ENCODE results near the gene ZBTB24. TPM values are rescaled to one million over a fixed set of nuclear protein-coding genes. Genes with fewer than 3 reads are reported as not detected.

Gene ZBTB24
- total RNA-seq, 2 experiments from 2014 or later, result 15.3 to 17.0 TPM

GRCh38 chr6:109498936-109499335, 15.9 kb upstream of the ZBTB24 start:
- Histone ChIP-seq H2AFZ (ENCODE audit: low read length) (no peak overlapping the region), H3K4me1 (ENCODE audit: insufficient read depth, low read length, poor library complexity, severe bottlenecking) (no peaks in the 10 kb centered on the region), H3K9me2 (ENCODE audit: insufficient read depth, low read length) (no peaks in the 10 kb centered on the region), H3K36me3 (ENCODE audit: insufficient read depth, low read length) (no peaks in the 10 kb centered on the region), H3K4me2 (ENCODE audit: low read length) (no peak overlapping the region), H3K79me2 (ENCODE audit: insufficient read depth, low read depth, low read length) (no peaks in the 10 kb centered on the region), H3K9me3 (ENCODE audit: low read length) (no peaks in the 10 kb centered on the region), H3K4me3 (ENCODE audit: low read depth, low read length, poor library complexity, severe bottlenecking) (no peak overlapping the region), H4K20me1 (ENCODE audit: insufficient read depth, low read length) (no peaks in the 10 kb centered on the region), H3K27ac (ENCODE audit: low read depth, low read length, poor library complexity, severe bottlenecking) (no peak overlapping the region)
- intact Hi-C loops (cut with micrococcal nuclease; ENCODE audit: unreplicated experiment), result no loop called here
- ChIA-PET CTCF (ENCODE audit: unreplicated experiment) (no interaction called here), POLR2A (interaction anchor here (0.5 kb wide), 1 partner anchor 1479 kb away, joined by 3 read pairs; no protein-coding TSS in a partner anchor)
- no peak for DNase-seq (ENCODE audit: low spot score)
- TF ChIP-seq EZH2phosphoT487 (IDR thresholded peaks at IDR 0.05; ENCODE audit: borderline replicate concordance, low read depth, low read length) (no peak), CTCF (conservative IDR thresholded peaks at IDR 0.05; ENCODE audit: low read length) (no peak)
- BruUV-seq (replicated peaks), result no TSS peak

GRCh38 chr6:109498052-109498451, 15.0 kb upstream of the ZBTB24 start:
- Histone ChIP-seq H3K9me3 (ENCODE audit: low read length) (no peaks in the 10 kb centered on the region), H3K4me3 (ENCODE audit: low read depth, low read length, poor library complexity, severe bottlenecking) (no peak overlapping the region), H3K79me2 (ENCODE audit: insufficient read depth, low read depth, low read length) (no peaks in the 10 kb centered on the region), H3K4me2 (ENCODE audit: low read length) (no peak overlapping the region), H2AFZ (ENCODE audit: low read length) (no peak overlapping the region), H4K20me1 (ENCODE audit: insufficient read depth, low read length) (no peaks in the 10 kb centered on the region), H3K4me1 (ENCODE audit: insufficient read depth, low read length, poor library complexity, severe bottlenecking) (no peaks in the 10 kb centered on the region), H3K9me2 (ENCODE audit: insufficient read depth, low read length) (no peaks in the 10 kb centered on the region), H3K27ac (ENCODE audit: low read depth, low read length, poor library complexity, severe bottlenecking) (no peak overlapping the region), H3K36me3 (ENCODE audit: insufficient read depth, low read length) (no peaks in the 10 kb centered on the region)
- no peak for DNase-seq (ENCODE audit: low spot score)
- ChIA-PET CTCF (ENCODE audit: unreplicated experiment) (no interaction called here), POLR2A (no interaction called here)
- intact Hi-C loops (cut with micrococcal nuclease; ENCODE audit: unreplicated experiment), result no loop called here
- no TSS peak for BruUV-seq (replicated peaks)
- TF ChIP-seq EZH2phosphoT487 (IDR thresholded peaks at IDR 0.05; ENCODE audit: borderline replicate concordance, low read depth, low read length) (no peak), CTCF (conservative IDR thresholded peaks at IDR 0.05; ENCODE audit: low read length) (no peak)

GRCh38 chr6:109496036-109496772, 13.2 kb upstream of the ZBTB24 start:
- no peaks in the 10 kb centered on the region for H3K9me2 ChIP-seq (ENCODE audit: insufficient read depth, low read length)
- H2AFZ ChIP-seq (ENCODE audit: low read length), result no peak overlapping the region
- no peak overlapping the region for H3K4me3 ChIP-seq (ENCODE audit: low read depth, low read length, poor library complexity, severe bottlenecking)
- H3K4me2 ChIP-seq (ENCODE audit: low read length), result no peak overlapping the region
- H3K9me3 ChIP-seq (ENCODE audit: low read length), result no peaks in the 10 kb centered on the region
- POLR2A ChIA-PET, result interaction anchor here (0.8 to 1.4 kb wide), 2 partner anchors 11 to 12 kb away, joined by 3 read pairs; no protein-coding TSS in a partner anchor
- no peaks in the 10 kb centered on the region for H4K20me1 ChIP-seq (ENCODE audit: insufficient read depth, low read length)
- no peak for DNase-seq (ENCODE audit: low spot score)
- TF ChIP-seq CTCF (conservative IDR thresholded peaks at IDR 0.05; ENCODE audit: low read length) (no peak), EZH2phosphoT487 (IDR thresholded peaks at IDR 0.05; ENCODE audit: borderline replicate concordance, low read depth, low read length) (no peak)
- no peaks in the 10 kb centered on the region for H3K36me3 ChIP-seq (ENCODE audit: insufficient read depth, low read length)
- BruUV-seq (replicated peaks), result no TSS peak
- no peaks in the 10 kb centered on the region for H3K79me2 ChIP-seq (ENCODE audit: insufficient read depth, low read depth, low read length)
- no peak overlapping the region for H3K27ac ChIP-seq (ENCODE audit: low read depth, low read length, poor library complexity, severe bottlenecking)
- H3K4me1 ChIP-seq (ENCODE audit: insufficient read depth, low read length, poor library complexity, severe bottlenecking), result no peaks in the 10 kb centered on the region
- CTCF ChIA-PET (ENCODE audit: unreplicated experiment), result no interaction called here
- intact Hi-C loops (cut with micrococcal nuclease; ENCODE audit: unreplicated experiment), result no loop called here
